GM21423 (cell line): ENCODE results near the gene AGO4.
"Not testable (repeated sequence)": the region's sequence is repeated elsewhere in the genome, so short reads cannot be mapped to it uniquely, and the experiment has no call there.

ENCODE experiments used
- ATAC-seq: cut with Tn5 transposase; IDR thresholded peaks from one replicate; pipeline ENCODE4 v1.9.1; 2021; ENCODE audit warnings: mild to moderate bottlenecking, moderate library complexity; ENCODE audit not compliant: unreplicated experiment

AGO4 gene

GRCh38 chr1:35810096-35810881 lies 2.5 kb downstream of the AGO4 start:
- no peak for ATAC-seq

- ATAC-seq: not testable (repeated sequence)
These were observed 4.9 kb downstream of the AGO4 start for GRCh38 chr1:35812754-35813153.

- no peak for ATAC-seq
These were observed 17.4 kb downstream of the AGO4 start for GRCh38 chr1:35825255-35825654.

GRCh38 chr1:35832276-35832905 lies 24.6 kb downstream of the AGO4 start:
- no peak for ATAC-seq

GRCh38 chr1:35833395-35833794 lies 25.6 kb downstream of the AGO4 start:
- no peak for ATAC-seq

GRCh38 chr1:35834218-35834617 lies 26.4 kb downstream of the AGO4 start:
- no peak for ATAC-seq

- ATAC-seq: no peak
These were observed 27.6 kb downstream of the AGO4 start for GRCh38 chr1:35835398-35835797.

- ATAC-seq: no peak
These were observed 28.9 kb downstream of the AGO4 start for GRCh38 chr1:35836734-35837133.

GRCh38 chr1:35838693-35839245 lies 31.0 kb downstream of the AGO4 start:
- no peak for ATAC-seq

GRCh38 chr1:35844826-35845225 lies 37.0 kb downstream of the AGO4 start:
- no peak for ATAC-seq

- no peak for ATAC-seq
These were observed 38.0 kb downstream of the AGO4 start for GRCh38 chr1:35845766-35846165.

GRCh38 chr1:35847935-35848565 lies 40.2 kb downstream of the AGO4 start:
- no peak for ATAC-seq

- no peak for ATAC-seq
These were observed 42.2 kb downstream of the AGO4 start for GRCh38 chr1:35850051-35850450.

- no peak for ATAC-seq
These were observed 42.9 kb downstream of the AGO4 start for GRCh38 chr1:35850716-35851115.

GRCh38 chr1:35851132-35851869 lies 43.5 kb downstream of the AGO4 start:
- ATAC-seq: no peak

- no peak for ATAC-seq
These were observed 44.4 kb downstream of the AGO4 start for GRCh38 chr1:35852241-35852640.

- ATAC-seq: no peak
These were observed 47.3 kb downstream of the AGO4 start for GRCh38 chr1:35854989-35855700.

GRCh38 chr1:35856964-35857363 lies 49.1 kb downstream of the AGO4 start:
- no peak for ATAC-seq

GRCh38 chr1:35857830-35858229 lies 50.0 kb downstream of the AGO4 start:
- no peak for ATAC-seq

GRCh38 chr1:35860696-35861095 lies 52.9 kb downstream of the AGO4 start:
- ATAC-seq: no peak
